ENCODE measurements around the gene FBXW4. TPM values are rescaled to one million over a fixed set of nuclear protein-coding genes. Genes with fewer than 3 reads are reported as not detected.

The FBXW4 gene
- polyA plus RNA-seq, 1 of the 3 experiments (the other 2 are of a cell fraction): 27.6 TPM

DNA sequence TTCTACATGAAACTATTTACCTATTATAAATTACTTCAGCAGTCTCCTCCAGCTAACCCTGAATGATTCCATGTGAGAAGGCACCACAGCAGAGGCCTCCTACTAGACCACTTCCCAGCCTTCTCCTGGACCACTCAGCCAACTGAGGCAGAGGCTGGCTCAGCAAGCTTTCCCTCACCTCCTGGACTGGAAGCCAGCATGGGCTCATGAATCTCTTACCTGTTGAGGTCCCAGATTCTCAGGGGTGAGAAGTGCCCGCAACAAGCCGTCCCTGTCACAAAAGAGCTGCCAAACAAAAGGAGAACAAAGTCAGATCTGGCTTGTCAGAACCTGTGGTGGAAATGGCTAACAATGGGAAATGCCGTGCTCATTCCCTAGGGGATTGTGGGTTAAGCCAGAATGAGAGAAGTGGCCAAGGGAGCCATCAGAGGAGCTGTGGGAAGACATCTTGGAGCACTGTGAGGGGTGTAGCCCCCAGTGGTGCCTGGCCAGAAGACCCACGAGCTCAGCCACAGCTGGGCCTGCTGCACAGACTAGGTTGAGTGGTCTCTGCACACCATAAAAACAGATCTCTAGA, 70.4 kb downstream of the FBXW4 start:
- H3K27me3 ChIP-seq (ENCODE audit: insufficient read depth): no peaks in the 10 kb centered on the region
- H3K4me2 ChIP-seq: no peak overlapping the region
- H2AFZ ChIP-seq (ENCODE audit: low read depth): no peak overlapping the region
- no peaks in the 10 kb centered on the region for H4K20me1 ChIP-seq (ENCODE audit: insufficient read depth)
- H3K9me2 ChIP-seq: no peaks in the 10 kb centered on the region
- no peak for TF ChIP-seq FOXJ3 (CRISPR knock-in tag; IDR thresholded peaks at IDR 0.05)
- TF ChIP-seq, protein P1, sequence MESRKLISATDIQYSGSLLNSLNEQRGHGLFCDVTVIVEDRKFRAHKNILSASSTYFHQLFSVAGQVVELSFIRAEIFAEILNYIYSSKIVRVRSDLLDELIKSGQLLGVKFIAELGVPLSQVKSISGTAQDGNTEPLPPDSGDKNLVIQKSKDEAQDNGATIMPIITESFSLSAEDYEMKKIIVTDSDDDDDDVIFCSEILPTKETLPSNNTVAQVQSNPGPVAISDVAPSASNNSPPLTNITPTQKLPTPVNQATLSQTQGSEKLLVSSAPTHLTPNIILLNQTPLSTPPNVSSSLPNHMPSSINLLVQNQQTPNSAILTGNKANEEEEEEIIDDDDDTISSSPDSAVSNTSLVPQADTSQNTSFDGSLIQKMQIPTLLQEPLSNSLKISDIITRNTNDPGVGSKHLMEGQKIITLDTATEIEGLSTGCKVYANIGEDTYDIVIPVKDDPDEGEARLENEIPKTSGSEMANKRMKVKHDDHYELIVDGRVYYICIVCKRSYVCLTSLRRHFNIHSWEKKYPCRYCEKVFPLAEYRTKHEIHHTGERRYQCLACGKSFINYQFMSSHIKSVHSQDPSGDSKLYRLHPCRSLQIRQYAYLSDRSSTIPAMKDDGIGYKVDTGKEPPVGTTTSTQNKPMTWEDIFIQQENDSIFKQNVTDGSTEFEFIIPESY (IDR thresholded peaks at IDR 0.05; ENCODE audit: borderline replicate concordance, low read depth): no peak
- TF ChIP-seq, protein P2, sequence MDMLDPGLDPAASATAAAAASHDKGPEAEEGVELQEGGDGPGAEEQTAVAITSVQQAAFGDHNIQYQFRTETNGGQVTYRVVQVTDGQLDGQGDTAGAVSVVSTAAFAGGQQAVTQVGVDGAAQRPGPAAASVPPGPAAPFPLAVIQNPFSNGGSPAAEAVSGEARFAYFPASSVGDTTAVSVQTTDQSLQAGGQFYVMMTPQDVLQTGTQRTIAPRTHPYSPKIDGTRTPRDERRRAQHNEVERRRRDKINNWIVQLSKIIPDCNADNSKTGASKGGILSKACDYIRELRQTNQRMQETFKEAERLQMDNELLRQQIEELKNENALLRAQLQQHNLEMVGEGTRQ (IDR thresholded peaks at IDR 0.05; ENCODE audit: borderline replicate concordance, low read depth, low read length): no peak
- no peak for TF ChIP-seq RXRA (IDR thresholded peaks at IDR 0.05; ENCODE audit: borderline replicate concordance, low read depth)
- no peak for TF ChIP-seq FOXM1 (IDR thresholded peaks at IDR 0.05; ENCODE audit: low read depth)
- no peak for TF ChIP-seq SMC3 (IDR thresholded peaks at IDR 0.05; ENCODE audit: low read depth, low read length)
- TF ChIP-seq ELF1 (IDR thresholded peaks at IDR 0.05): no peak
- TF ChIP-seq CHD2 (IDR thresholded peaks at IDR 0.05; ENCODE audit: low read length, partially characterized antibody): no peak
- TF ChIP-seq TCF12 (IDR thresholded peaks at IDR 0.05): no peak
- no peak for TF ChIP-seq RAD21 (IDR thresholded peaks at IDR 0.05; ENCODE audit: low read length)
- TF ChIP-seq, protein P3, sequence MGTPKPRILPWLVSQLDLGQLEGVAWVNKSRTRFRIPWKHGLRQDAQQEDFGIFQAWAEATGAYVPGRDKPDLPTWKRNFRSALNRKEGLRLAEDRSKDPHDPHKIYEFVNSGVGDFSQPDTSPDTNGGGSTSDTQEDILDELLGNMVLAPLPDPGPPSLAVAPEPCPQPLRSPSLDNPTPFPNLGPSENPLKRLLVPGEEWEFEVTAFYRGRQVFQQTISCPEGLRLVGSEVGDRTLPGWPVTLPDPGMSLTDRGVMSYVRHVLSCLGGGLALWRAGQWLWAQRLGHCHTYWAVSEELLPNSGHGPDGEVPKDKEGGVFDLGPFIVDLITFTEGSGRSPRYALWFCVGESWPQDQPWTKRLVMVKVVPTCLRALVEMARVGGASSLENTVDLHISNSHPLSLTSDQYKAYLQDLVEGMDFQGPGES (IDR thresholded peaks at IDR 0.05; ENCODE audit: low read depth, low read length): no peak
- no peak for TF ChIP-seq EZH2phosphoT487 (IDR thresholded peaks at IDR 0.05; ENCODE audit: borderline replicate concordance, low read depth)
- TF ChIP-seq, protein P4, sequence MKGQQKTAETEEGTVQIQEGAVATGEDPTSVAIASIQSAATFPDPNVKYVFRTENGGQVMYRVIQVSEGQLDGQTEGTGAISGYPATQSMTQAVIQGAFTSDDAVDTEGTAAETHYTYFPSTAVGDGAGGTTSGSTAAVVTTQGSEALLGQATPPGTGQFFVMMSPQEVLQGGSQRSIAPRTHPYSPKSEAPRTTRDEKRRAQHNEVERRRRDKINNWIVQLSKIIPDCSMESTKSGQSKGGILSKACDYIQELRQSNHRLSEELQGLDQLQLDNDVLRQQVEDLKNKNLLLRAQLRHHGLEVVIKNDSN (IDR thresholded peaks at IDR 0.05; ENCODE audit: borderline replicate concordance, low read depth): no peak
- H3K9ac ChIP-seq: no peak overlapping the region
- no peak for DNase-seq
- 98% methylated on average over 4 of the region's 4 CpGs for WGBS (ENCODE audit: low lambda C conversion rate)
- no peaks in the 10 kb centered on the region for H3F3A ChIP-seq (replicated peaks; ENCODE audit: insufficient read depth)
- no peak overlapping the region for H3K27ac ChIP-seq (ENCODE audit: low read depth in 2 of 2, low read length in 1 of 2)
- no peaks in the 10 kb centered on the region for H3K4me1 ChIP-seq (ENCODE audit: control insufficient read depth in 1 of 2, insufficient read depth in 2 of 2, low read depth in 1 of 2, low read length in 1 of 2)
- ChIA-PET CTCF (interaction anchor here (1.3 kb wide), 1 partner anchor 22 kb away, joined by 6 read pairs; no protein-coding TSS in a partner anchor), POLR2A (no interaction called here)
- H3K79me2 ChIP-seq (ENCODE audit: insufficient read depth): no peaks in the 10 kb centered on the region
- H3K9me3 ChIP-seq: no peaks in the 10 kb centered on the region
- peaks cover 14 to 15% of the 10 kb centered on the region in 2 experiments for H3K36me3 ChIP-seq (replicated peaks in 1 of 2; ENCODE audit: control insufficient read depth in 1 of 2, insufficient read depth in 2 of 2, low read length in 1 of 2)
- H3K4me3 ChIP-seq (ENCODE audit: low read depth in 2 of 2, low read length in 1 of 2): no peak overlapping the region
